HG02870 (cell line): ENCODE results near the gene SLC25A25.
"Not testable (repeated sequence)": the region's sequence is repeated elsewhere in the genome, so short reads cannot be mapped to it uniquely, and the experiment has no call there.

Experiments
- ATAC-seq: cut with Tn5 transposase; IDR thresholded peaks from one replicate; pipeline ENCODE4 v1.9.1; 2021; ENCODE audit warnings: mild to moderate bottlenecking, moderate library complexity; ENCODE audit not compliant: unreplicated experiment

SLC25A25 gene

GRCh38 chr9:128051932-128052709, 15.9 kb upstream of the SLC25A25 start:
- ATAC-seq: no peak

- ATAC-seq: no peak
Measured at GRCh38 chr9:128053560-128053959, 14.5 kb upstream of the SLC25A25 start.

- ATAC-seq: no peak
Measured at GRCh38 chr9:128054087-128054486, 13.9 kb upstream of the SLC25A25 start.

- ATAC-seq: no peak
Measured at GRCh38 chr9:128055344-128056040, 12.5 kb upstream of the SLC25A25 start.

- ATAC-seq: no peak
Measured at GRCh38 chr9:128056086-128056485, 11.9 kb upstream of the SLC25A25 start.

- no peak for ATAC-seq
Measured at GRCh38 chr9:128056887-128057723, 10.9 kb upstream of the SLC25A25 start.

- no peak for ATAC-seq
Measured at GRCh38 chr9:128057724-128058409, 10.2 kb upstream of the SLC25A25 start.

GRCh38 chr9:128059365-128059983, 8.6 kb upstream of the SLC25A25 start:
- no peak for ATAC-seq

- no peak for ATAC-seq
Measured at GRCh38 chr9:128061275-128061960, 6.6 kb upstream of the SLC25A25 start.

GRCh38 chr9:128062279-128062678, 5.8 kb upstream of the SLC25A25 start:
- no peak for ATAC-seq

- no peak for ATAC-seq
Measured at GRCh38 chr9:128062846-128063831, 4.9 kb upstream of the SLC25A25 start.

GRCh38 chr9:128065907-128066712, 1.9 kb upstream of the SLC25A25 start:
- ATAC-seq: no peak

GRCh38 chr9:128066713-128067644, 1.1 kb upstream of the SLC25A25 start, which contains the start of gene NAIF1:
Gene NAIF1 (minus strand): TSS chr9:128067320. CDS start chr9:128067101, 219 bp downstream.
- ATAC-seq: peak; percentile 67

- ATAC-seq: no peak
Measured at GRCh38 chr9:128068386-128069205, 564 bp downstream of the SLC25A25 start.

GRCh38 chr9:128070874-128071273, 2.8 kb downstream of the SLC25A25 start:
- no peak for ATAC-seq

GRCh38 chr9:128071475-128071874, 3.4 kb downstream of the SLC25A25 start:
- not testable (repeated sequence) for ATAC-seq
